ENCODE data around the gene RIPOR2.

RIPOR2 gene

GRCh38 chr6:24935366-24936152, at the start of gene RIPOR2:
TSS of gene RIPOR2 (minus strand) at chr6:24935960. CDS start at chr6:24935898, 62 bp downstream.
- DNase-seq: peak; percentile 77

- DNase-seq: no peak
These were observed 49.6 kb upstream of the RIPOR2 start for GRCh38 chr6:24985323-24985722.

- no peak for DNase-seq
These were observed 46.5 kb upstream of the RIPOR2 start for GRCh38 chr6:24982231-24982630.

GRCh38 chr6:24981386-24981760, 45.6 kb upstream of the RIPOR2 start:
- DNase-seq: no peak

GRCh38 chr6:24980507-24981385, 45.0 kb upstream of the RIPOR2 start:
- DNase-seq: no peak

GRCh38 chr6:24979176-24979575, 43.4 kb upstream of the RIPOR2 start:
- no peak for DNase-seq

GRCh38 chr6:24974182-24975171, 38.7 kb upstream of the RIPOR2 start:
- peak; percentile 65 for DNase-seq

GRCh38 chr6:24972311-24972958, 36.7 kb upstream of the RIPOR2 start:
- DNase-seq: no peak

- DNase-seq: no peak
These were observed 35.3 kb upstream of the RIPOR2 start for GRCh38 chr6:24971067-24971466.

- DNase-seq: no peak
These were observed 33.6 kb upstream of the RIPOR2 start for GRCh38 chr6:24969343-24969860.

- no peak for DNase-seq
These were observed 33.0 kb upstream of the RIPOR2 start for GRCh38 chr6:24968783-24969182.

- DNase-seq: no peak
These were observed 31.5 kb upstream of the RIPOR2 start for GRCh38 chr6:24967211-24967610.

GRCh38 chr6:24966381-24966780, 30.6 kb upstream of the RIPOR2 start:
- no peak for DNase-seq

- no peak for DNase-seq
These were observed 28.3 kb upstream of the RIPOR2 start for GRCh38 chr6:24963887-24964570.

GRCh38 chr6:24963339-24963738, 27.6 kb upstream of the RIPOR2 start:
- DNase-seq: no peak

- no peak for DNase-seq
These were observed 26.1 kb upstream of the RIPOR2 start for GRCh38 chr6:24961852-24962251.

GRCh38 chr6:24960991-24961475, 25.3 kb upstream of the RIPOR2 start:
- DNase-seq: no peak

- DNase-seq: no peak
These were observed 23.6 kb upstream of the RIPOR2 start for GRCh38 chr6:24959319-24959718.

GRCh38 chr6:24957199-24957598, 21.4 kb upstream of the RIPOR2 start:
- DNase-seq: no peak

GRCh38 chr6:24953726-24954125, 18.0 kb upstream of the RIPOR2 start:
- DNase-seq: no peak

- DNase-seq: no peak
These were observed 16.1 kb upstream of the RIPOR2 start for GRCh38 chr6:24951811-24952299.

Data from activated CD4-positive, alpha-beta T cell treated with anti-CD3 and anti-CD28 coated beads for 48 hours (primary cell).